SK-N-DZ (cell line): ENCODE results near the gene MUC2.
"Not testable (repeated sequence)": the region's sequence is repeated elsewhere in the genome, so short reads cannot be mapped to it uniquely, and the experiment has no call there.

Source experiments
- DNase-seq: peaks from one replicate; pipeline ENCODE4 v3.0.0-alpha.2; 2015; ENCODE audit warnings: low spot score

MUC2 gene

GRCh38 chr11:1104411-1105182 lies 29.9 kb downstream of the MUC2 start:
- no peak for DNase-seq

GRCh38 chr11:1105183-1105565 lies 30.5 kb downstream of the MUC2 start:
- DNase-seq = no peak

GRCh38 chr11:1106387-1106786 lies 31.7 kb downstream of the MUC2 start:
- no peak for DNase-seq

GRCh38 chr11:1107316-1108245 lies 32.9 kb downstream of the MUC2 start:
- DNase-seq = no peak

- DNase-seq = no peak
Measured at GRCh38 chr11:1108246-1108900, 33.7 kb downstream of the MUC2 start.

GRCh38 chr11:1109101-1109917 lies 34.6 kb downstream of the MUC2 start:
- DNase-seq = no peak

- DNase-seq = no peak
Measured at GRCh38 chr11:1109918-1110705, 35.4 kb downstream of the MUC2 start.

- DNase-seq = no peak
Measured at GRCh38 chr11:1111545-1112212, 37.0 kb downstream of the MUC2 start.

- no peak for DNase-seq
Measured at GRCh38 chr11:1112351-1113191, 37.9 kb downstream of the MUC2 start.

GRCh38 chr11:1113405-1114201 lies 38.9 kb downstream of the MUC2 start:
- no peak for DNase-seq

- not testable (repeated sequence) for DNase-seq
Measured at GRCh38 chr11:1115292-1115691, 40.6 kb downstream of the MUC2 start.

GRCh38 chr11:1116104-1116503 lies 41.4 kb downstream of the MUC2 start:
- DNase-seq = no peak

GRCh38 chr11:1116666-1117390 lies 42.2 kb downstream of the MUC2 start:
- no peak for DNase-seq

GRCh38 chr11:1117992-1118391 lies 43.3 kb downstream of the MUC2 start:
- DNase-seq = no peak

GRCh38 chr11:1118755-1119603 lies 44.3 kb downstream of the MUC2 start:
- no peak for DNase-seq

GRCh38 chr11:1119604-1120146 lies 45.0 kb downstream of the MUC2 start:
- DNase-seq = no peak
